ENCODE measurements around the gene MMEL1. TPM values are rescaled to one million over a fixed set of nuclear protein-coding genes. Genes with fewer than 3 reads are reported as not detected.

Gene MMEL1
- polyA plus RNA-seq, 4 donors = 7.6 to 35.4 (median 22.7) TPM

GRCh38 chr1:2593251-2593878 is 39.5 kb downstream of the MMEL1 start:
- H3K9me3 ChIP-seq (ENCODE audit: control insufficient read depth in 2 of 2, insufficient read depth in 1 of 2, low read depth in 1 of 2, low read length in 1 of 2) = no peaks in the 10 kb centered on the region
- FAIRE-seq (no peak), DNase-seq (no peak)
- H3K36me3 ChIP-seq (ENCODE audit: control insufficient read depth in 3 of 3, insufficient read depth in 2 of 3, low read depth in 1 of 3, low read length in 3 of 3) = peaks cover 0 to 26% (median 5%) of the 10 kb centered on the region in 3 donors
- H3K4me3 ChIP-seq (ENCODE audit: low read depth in 1 of 3, low read length in 3 of 3) = no peak overlapping the region
- WGBS, 3 donors = 53 to 65% (median 58%) methylated on average over 22 to 26 of the region's 26 CpGs
- H3K27me3 ChIP-seq (ENCODE audit: control insufficient read depth in 3 of 3, insufficient read depth in 3 of 3, low read length in 3 of 3) = no peaks in the 10 kb centered on the region
- H3K4me1 ChIP-seq (ENCODE audit: control insufficient read depth in 3 of 3, insufficient read depth in 2 of 3, low read depth in 1 of 3, low read length in 2 of 3) = peaks cover 0 to 5% (median 0%) of the 10 kb centered on the region in 3 donors
- no peak overlapping the region for H3K27ac ChIP-seq (ENCODE audit: low read depth in 1 of 3, low read length in 2 of 3)

- DNase-seq (peak in 1 of 2 donors; percentile 77), FAIRE-seq (no peak)
- H3K27me3 ChIP-seq (ENCODE audit: control insufficient read depth in 3 of 3, insufficient read depth in 3 of 3, low read length in 3 of 3) = no peaks in the 10 kb centered on the region
- no peak overlapping the region for H3K4me3 ChIP-seq (ENCODE audit: low read depth in 1 of 3, low read length in 3 of 3)
- peaks cover 0 to 5% (median 0%) of the 10 kb centered on the region in 3 donors for H3K4me1 ChIP-seq (ENCODE audit: control insufficient read depth in 3 of 3, insufficient read depth in 2 of 3, low read depth in 1 of 3, low read length in 2 of 3)
- no peaks in the 10 kb centered on the region for H3K9me3 ChIP-seq (ENCODE audit: control insufficient read depth in 2 of 2, insufficient read depth in 1 of 2, low read depth in 1 of 2, low read length in 1 of 2)
- no peak overlapping the region for H3K27ac ChIP-seq (ENCODE audit: low read depth in 1 of 3, low read length in 2 of 3)
- 13 to 52% (median 44%) methylated on average over 15 of the region's 15 CpGs for WGBS, 3 donors
- peaks cover 0 to 32% (median 5%) of the 10 kb centered on the region in 3 donors for H3K36me3 ChIP-seq (ENCODE audit: control insufficient read depth in 3 of 3, insufficient read depth in 2 of 3, low read depth in 1 of 3, low read length in 3 of 3)
These were observed 40.1 kb downstream of the MMEL1 start for GRCh38 chr1:2592672-2593071.

- Histone ChIP-seq H3K27me3 (ENCODE audit: control insufficient read depth in 3 of 3, insufficient read depth in 3 of 3, low read length in 3 of 3) (no peaks in the 10 kb centered on the region), H3K4me3 (ENCODE audit: low read depth in 1 of 3, low read length in 3 of 3) (no peak overlapping the region), H3K9me3 (ENCODE audit: control insufficient read depth in 2 of 2, insufficient read depth in 1 of 2, low read depth in 1 of 2, low read length in 1 of 2) (no peaks in the 10 kb centered on the region), H3K4me1 (ENCODE audit: control insufficient read depth in 3 of 3, insufficient read depth in 2 of 3, low read depth in 1 of 3, low read length in 2 of 3) (no peaks in the 10 kb centered on the region), H3K36me3 (ENCODE audit: control insufficient read depth in 3 of 3, insufficient read depth in 2 of 3, low read depth in 1 of 3, low read length in 3 of 3) (peaks cover 0 to 33% (median 5%) of the 10 kb centered on the region in 3 donors), H3K27ac (ENCODE audit: low read depth in 1 of 3, low read length in 2 of 3) (no peak overlapping the region)
- WGBS, 3 donors = 83 to 90% (median 88%) methylated on average over 10 to 12 of the region's 12 CpGs
- FAIRE-seq = no peak
- DNase-seq = no peak
These were observed 41.1 kb downstream of the MMEL1 start for GRCh38 chr1:2591581-2592261.

GRCh38 chr1:2591233-2591580 is 41.6 kb downstream of the MMEL1 start:
- no peak for DNase-seq
- peaks cover 0 to 33% (median 5%) of the 10 kb centered on the region in 3 donors for H3K36me3 ChIP-seq (ENCODE audit: control insufficient read depth in 3 of 3, insufficient read depth in 2 of 3, low read depth in 1 of 3, low read length in 3 of 3)
- no peaks in the 10 kb centered on the region for H3K27me3 ChIP-seq (ENCODE audit: control insufficient read depth in 3 of 3, insufficient read depth in 3 of 3, low read length in 3 of 3)
- no peaks in the 10 kb centered on the region for H3K9me3 ChIP-seq (ENCODE audit: control insufficient read depth in 2 of 2, insufficient read depth in 1 of 2, low read depth in 1 of 2, low read length in 1 of 2)
- 83 to 88% (median 86%) methylated on average over 5 of the region's 5 CpGs for WGBS, 3 donors
- FAIRE-seq = no peak
- no peak overlapping the region for H3K4me3 ChIP-seq (ENCODE audit: low read depth in 1 of 3, low read length in 3 of 3)
- H3K27ac ChIP-seq (ENCODE audit: low read depth in 1 of 3, low read length in 2 of 3) = no peak overlapping the region
- H3K4me1 ChIP-seq (ENCODE audit: control insufficient read depth in 3 of 3, insufficient read depth in 2 of 3, low read depth in 1 of 3, low read length in 2 of 3) = no peaks in the 10 kb centered on the region

- Histone ChIP-seq H3K36me3 (ENCODE audit: control insufficient read depth in 3 of 3, insufficient read depth in 2 of 3, low read depth in 1 of 3, low read length in 3 of 3) (peaks cover 0 to 33% (median 5%) of the 10 kb centered on the region in 3 donors), H3K27me3 (ENCODE audit: control insufficient read depth in 3 of 3, insufficient read depth in 3 of 3, low read length in 3 of 3) (no peaks in the 10 kb centered on the region), H3K27ac (ENCODE audit: low read depth in 1 of 3, low read length in 2 of 3) (no peak overlapping the region), H3K9me3 (ENCODE audit: control insufficient read depth in 2 of 2, insufficient read depth in 1 of 2, low read depth in 1 of 2, low read length in 1 of 2) (no peaks in the 10 kb centered on the region), H3K4me3 (ENCODE audit: low read depth in 1 of 3, low read length in 3 of 3) (no peak overlapping the region), H3K4me1 (ENCODE audit: control insufficient read depth in 3 of 3, insufficient read depth in 2 of 3, low read depth in 1 of 3, low read length in 2 of 3) (no peaks in the 10 kb centered on the region)
- no peak for DNase-seq
- 91 to 95% (median 95%) methylated on average over 30 to 31 of the region's 31 CpGs for WGBS, 3 donors
- no peak for FAIRE-seq
These were observed 42.3 kb downstream of the MMEL1 start for GRCh38 chr1:2590233-2591141.

DNA sequence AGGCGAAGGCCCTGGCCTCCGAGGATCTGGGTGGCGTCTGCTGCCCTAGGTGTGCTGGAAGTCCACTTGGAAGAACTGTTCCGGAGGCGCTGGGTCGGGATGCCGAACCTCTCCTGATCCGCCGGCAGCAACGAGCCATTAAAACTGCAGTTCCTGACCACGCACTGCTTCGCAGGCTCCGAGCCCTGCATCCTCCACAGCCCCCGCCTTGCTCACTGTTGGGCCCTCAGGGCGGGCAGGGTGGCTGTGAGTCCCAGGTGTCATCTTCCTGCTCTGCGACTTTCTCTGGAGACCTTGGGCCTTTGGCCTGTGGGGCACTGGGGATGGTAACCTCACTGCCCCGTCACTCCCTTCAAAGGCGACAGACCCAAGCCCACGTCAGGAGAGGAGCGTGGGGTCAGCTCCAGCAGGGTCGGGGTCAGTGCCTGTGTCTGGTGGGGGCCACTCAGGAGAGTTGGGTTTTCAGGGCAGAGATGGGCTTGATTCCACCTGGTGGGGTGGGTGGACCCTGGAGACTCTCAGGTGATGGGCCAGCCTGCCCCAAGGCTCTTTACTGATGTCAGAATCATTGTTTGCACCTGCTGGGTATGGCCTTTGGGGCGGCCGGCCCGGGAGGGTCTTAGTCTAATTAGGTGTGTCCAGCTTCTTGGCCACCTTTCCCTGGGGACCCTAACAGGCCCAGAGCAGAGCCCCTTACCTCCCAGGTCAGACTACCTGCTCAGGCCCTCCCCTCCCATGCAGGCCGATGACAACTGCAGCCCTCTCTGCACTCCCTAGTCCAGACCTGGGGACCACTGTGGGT is 43.2 kb downstream of the MMEL1 start:
- H3K36me3 ChIP-seq (ENCODE audit: control insufficient read depth in 3 of 3, insufficient read depth in 2 of 3, low read depth in 1 of 3, low read length in 3 of 3) = peaks cover 0 to 36% (median 5%) of the 10 kb centered on the region in 3 donors
- peaks cover 0 to 6% (median 4%) of the 10 kb centered on the region in 3 donors for H3K4me1 ChIP-seq (ENCODE audit: control insufficient read depth in 3 of 3, insufficient read depth in 2 of 3, low read depth in 1 of 3, low read length in 2 of 3)
- H3K9me3 ChIP-seq (ENCODE audit: control insufficient read depth in 2 of 2, insufficient read depth in 1 of 2, low read depth in 1 of 2, low read length in 1 of 2) = no peaks in the 10 kb centered on the region
- DNase-seq = no peak
- H3K4me3 ChIP-seq (ENCODE audit: low read depth in 1 of 3, low read length in 3 of 3) = no peak overlapping the region
- H3K27ac ChIP-seq (ENCODE audit: low read depth in 1 of 3, low read length in 2 of 3) = no peak overlapping the region
- H3K27me3 ChIP-seq (ENCODE audit: control insufficient read depth in 3 of 3, insufficient read depth in 3 of 3, low read length in 3 of 3) = no peaks in the 10 kb centered on the region
- WGBS, 3 donors = 86 to 91% (median 88%) methylated on average over 25 of the region's 25 CpGs
- no peak for FAIRE-seq

- Histone ChIP-seq H3K9me3 (ENCODE audit: control insufficient read depth in 2 of 2, insufficient read depth in 1 of 2, low read depth in 1 of 2, low read length in 1 of 2) (no peaks in the 10 kb centered on the region), H3K4me3 (ENCODE audit: low read depth in 1 of 3, low read length in 3 of 3) (peak overlapping the region in 2 of 3 donors; percentile 6 to 88), H3K27me3 (ENCODE audit: control insufficient read depth in 3 of 3, insufficient read depth in 3 of 3, low read length in 3 of 3) (no peaks in the 10 kb centered on the region), H3K27ac (ENCODE audit: low read depth in 1 of 3, low read length in 2 of 3) (no peak overlapping the region), H3K4me1 (ENCODE audit: control insufficient read depth in 3 of 3, insufficient read depth in 2 of 3, low read depth in 1 of 3, low read length in 2 of 3) (peaks cover 0 to 14% (median 5%) of the 10 kb centered on the region in 3 donors), H3K36me3 (ENCODE audit: control insufficient read depth in 3 of 3, insufficient read depth in 2 of 3, low read depth in 1 of 3, low read length in 3 of 3) (peaks cover 0 to 40% (median 5%) of the 10 kb centered on the region in 3 donors)
- DNase-seq = no peak
- 72 to 84% (median 77%) methylated on average over 22 to 23 of the region's 23 CpGs for WGBS, 3 donors
- no peak for FAIRE-seq
These were observed 44.0 kb downstream of the MMEL1 start for GRCh38 chr1:2588661-2589430.
